HEK293 (cell line): Measurements from ENCODE around the gene ETV7.

Experiments used
- CTCF ChIA-PET: fragments of 350-600 bp; formaldehyde crosslinking; extraction: SDS; loops from one replicate; lab custom pipeline; 2021; ENCODE audit warnings: antibody characterized with exemption; lab: Yijun Ruan, JAX
- POLR2A ChIA-PET: fragments of 300-600 bp; formaldehyde crosslinking; extraction: SDS; loops from one replicate; lab custom pipeline; 2020; ENCODE audit warnings: antibody characterized with exemption, inconsistent platforms; lab: Yijun Ruan, JAX
- H3K27ac ChIP-seq: fragments of 200-500 bp; sonication (Bioruptor generic); 2 replicates; pipeline ENCODE4 v1.5.1; 2014; ENCODE audit warnings: low read depth, low read length, control low read depth, inconsistent platforms; ENCODE audit errors: extremely low read depth
- H3K36me3 ChIP-seq, 2 experiments: fragments of 200-500 bp in 1 of 2; sonication (Bioruptor generic) in 1 of 2; 1 replicate in 1 of 2; 2 replicates in 1 of 2; pipeline ENCODE4 v1.5.1; 2014 to 2017; ENCODE audit warnings: inconsistent platforms in 2 of 2, low read length in 2 of 2; ENCODE audit not compliant: control insufficient read depth in 2 of 2, insufficient read depth in 1 of 2
- H3K4me1 ChIP-seq: fragments of 200-500 bp; sonication (Bioruptor generic); 2 replicates; pipeline ENCODE4 v1.5.1; 2014; ENCODE audit warnings: mild to moderate bottlenecking, low read length, inconsistent platforms; ENCODE audit not compliant: control insufficient read depth, insufficient read depth
- H3K4me3 ChIP-seq: 2 replicates; pipeline ENCODE4 v1.5.1; 2011; ENCODE audit warnings: low read depth, mild to moderate bottlenecking, control low read depth, low read length, moderate library complexity
- H3K9me3 ChIP-seq: fragments of 200-500 bp; sonication (Bioruptor generic); 2 replicates; pipeline ENCODE4 v1.5.1; 2014; ENCODE audit warnings: low read depth, low read length, inconsistent platforms; ENCODE audit not compliant: control insufficient read depth, insufficient read depth
- EGR2 ChIP-seq: fragments of 450-650 bp; formaldehyde crosslinking; IDR thresholded peaks from 2 replicates; pipeline ENCODE4 v1.5.1; 2016; ENCODE audit warnings: low read depth, missing biosample characterization, missing genetic modification characterization
- HOXC10 ChIP-seq: sonication (generic); formaldehyde crosslinking; IDR thresholded peaks from 2 replicates; pipeline ENCODE4 v1.8.1; 2023; ENCODE audit warnings: mild to moderate bottlenecking, missing genetic modification reagents
- MYNN ChIP-seq: fragments of 450-650 bp; formaldehyde crosslinking; IDR thresholded peaks from 2 replicates; pipeline ENCODE4 v1.5.1; 2016; ENCODE audit warnings: missing biosample characterization, missing genetic modification characterization, borderline replicate concordance
- TCF7L2 ChIP-seq: IDR thresholded peaks from 2 replicates; pipeline ENCODE4 v1.6.1; 2011; ENCODE audit warnings: low read depth, mild to moderate bottlenecking, inconsistent platforms, low read length, moderate library complexity, borderline replicate concordance
- ZBTB1 ChIP-seq: fragments of 450-650 bp; formaldehyde crosslinking; IDR thresholded peaks from 2 replicates; pipeline ENCODE4 v1.5.1; 2016; ENCODE audit warnings: missing biosample characterization, missing genetic modification characterization
- ZNF114 ChIP-seq: fragments of 450-650 bp; formaldehyde crosslinking; IDR thresholded peaks from 2 replicates; pipeline ENCODE4 v1.5.0; 2017; ENCODE audit warnings: missing biosample characterization, missing genetic modification characterization
- ZNF157 ChIP-seq: fragments of 450-650 bp; formaldehyde crosslinking; IDR thresholded peaks from 2 replicates; pipeline ENCODE4 v1.5.1; 2016; ENCODE audit warnings: missing biosample characterization, missing genetic modification characterization
- ZNF266 ChIP-seq: fragments of 450-650 bp; formaldehyde crosslinking; IDR thresholded peaks from 2 replicates; pipeline ENCODE4 v1.5.1; 2016; ENCODE audit warnings: missing biosample characterization, missing genetic modification characterization, low read depth
- ZNF416 ChIP-seq: fragments of 450-650 bp; formaldehyde crosslinking; IDR thresholded peaks from 2 replicates; pipeline ENCODE4 v1.5.1; 2016; ENCODE audit warnings: missing biosample characterization, missing genetic modification characterization
- ZNF670 ChIP-seq: fragments of 450-650 bp; formaldehyde crosslinking; IDR thresholded peaks from 2 replicates; pipeline ENCODE4 v1.5.1; 2016; ENCODE audit warnings: missing biosample characterization, missing genetic modification characterization, low read depth
- ZNF76 ChIP-seq: fragments of 450-650 bp; formaldehyde crosslinking; IDR thresholded peaks from 2 replicates; pipeline ENCODE4; 2016; ENCODE audit warnings: low read depth, missing biosample characterization, missing genetic modification characterization, borderline replicate concordance
- ZNF843 ChIP-seq: fragments of 450-650 bp; formaldehyde crosslinking; IDR thresholded peaks from 2 replicates; pipeline ENCODE4 v1.5.1; 2016; ENCODE audit warnings: missing biosample characterization, missing genetic modification characterization
- TF ChIP-seq, protein P1 (sequence below): fragments of 450-650 bp; formaldehyde crosslinking; IDR thresholded peaks from 2 replicates; pipeline ENCODE4 v1.5.1; 2016; ENCODE audit warnings: missing biosample characterization, missing genetic modification characterization
- TF ChIP-seq, protein P2 (sequence below): fragments of 450-650 bp; formaldehyde crosslinking; conservative IDR thresholded peaks from 2 replicates; pipeline ENCODE4 v1.5.1; 2016; ENCODE audit warnings: low read depth, missing biosample characterization, missing genetic modification characterization
- TF ChIP-seq, protein P3 (sequence below): fragments of 450-650 bp; formaldehyde crosslinking; IDR thresholded peaks from 2 replicates; pipeline ENCODE4 v1.5.1; 2017; ENCODE audit warnings: missing biosample characterization, missing genetic modification characterization
- TF ChIP-seq, protein P4 (sequence below): fragments of 450-650 bp; formaldehyde crosslinking; IDR thresholded peaks from 2 replicates; pipeline ENCODE4 v1.5.1; 2016; ENCODE audit warnings: missing biosample characterization, missing genetic modification characterization, low read depth

The ETV7 gene

DNA sequence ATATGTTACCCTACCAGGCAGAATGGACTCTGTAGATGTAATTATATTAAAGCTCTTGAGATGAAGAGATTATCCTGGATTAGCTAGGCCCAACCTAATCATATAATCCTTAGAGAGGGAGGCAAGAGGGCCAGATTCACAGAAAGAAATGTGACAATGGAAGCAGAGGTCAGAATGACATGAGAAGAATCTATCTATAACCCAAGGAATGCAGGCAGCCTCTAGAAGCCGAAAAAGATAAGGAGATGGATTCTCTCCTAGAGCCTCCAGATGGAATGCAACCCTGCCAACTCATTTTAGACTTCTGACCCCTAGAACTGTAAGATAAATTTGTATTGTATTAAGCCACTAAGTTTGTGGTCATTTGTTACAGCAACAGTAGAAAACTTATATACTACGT lies 42.9 kb upstream of the ETV7 start (continued):
- TF ChIP-seq, protein P1, sequence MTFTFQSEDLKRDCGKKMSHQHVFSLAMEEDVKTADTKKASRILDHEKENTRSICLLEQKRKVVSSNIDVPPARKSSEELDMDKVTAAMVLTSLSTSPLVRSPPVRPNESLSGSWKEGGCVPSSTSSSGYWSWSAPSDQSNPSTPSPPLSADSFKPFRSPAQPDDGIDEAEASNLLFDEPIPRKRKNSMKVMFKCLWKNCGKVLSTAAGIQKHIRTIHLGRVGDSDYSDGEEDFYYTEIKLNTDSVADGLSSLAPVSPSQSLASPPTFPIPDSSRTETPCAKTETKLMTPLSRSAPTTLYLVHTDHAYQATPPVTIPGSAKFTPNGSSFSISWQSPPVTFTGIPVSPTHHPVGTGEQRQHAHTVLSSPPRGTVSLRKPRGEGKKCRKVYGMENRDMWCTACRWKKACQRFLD (tag by site-specific recombination), result no peak
- TF ChIP-seq ZNF266 (tag by site-specific recombination), result no peak
- no peak for TF ChIP-seq ZNF843 (tag by site-specific recombination)

DNA sequence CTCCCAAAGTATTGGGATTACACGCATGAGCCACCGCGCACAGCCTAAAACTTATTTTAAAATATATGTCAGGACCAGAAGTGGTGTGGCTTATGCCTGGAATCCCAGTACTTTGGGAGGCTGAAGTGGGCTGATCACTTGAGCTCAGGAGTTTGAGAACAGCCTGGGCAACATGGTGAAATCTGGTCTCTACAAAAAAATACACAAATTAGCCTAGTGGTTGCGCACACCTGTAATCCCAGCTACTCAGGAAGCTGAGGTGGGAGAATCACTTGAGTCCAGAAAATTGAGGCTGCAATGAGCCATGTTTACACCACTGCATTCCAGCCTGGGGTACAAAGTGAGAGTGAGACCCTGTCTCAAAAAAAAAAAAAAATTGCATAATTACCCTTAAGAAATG lies 41.4 kb upstream of the ETV7 start:
- Histone ChIP-seq H3K36me3 (no peaks in the 10 kb centered on the region), H3K4me1 (no peaks in the 10 kb centered on the region), H3K9me3 (no peaks in the 10 kb centered on the region), H3K4me3 (no peak overlapping the region), H3K27ac (no peak overlapping the region)
- CTCF ChIA-PET, result no interaction called here
- POLR2A ChIA-PET, result interaction anchor here (0.6 kb wide), 1 partner anchor 278 kb away, joined by 3 read pairs; no protein-coding TSS in a partner anchor
- TF ChIP-seq, protein P2, sequence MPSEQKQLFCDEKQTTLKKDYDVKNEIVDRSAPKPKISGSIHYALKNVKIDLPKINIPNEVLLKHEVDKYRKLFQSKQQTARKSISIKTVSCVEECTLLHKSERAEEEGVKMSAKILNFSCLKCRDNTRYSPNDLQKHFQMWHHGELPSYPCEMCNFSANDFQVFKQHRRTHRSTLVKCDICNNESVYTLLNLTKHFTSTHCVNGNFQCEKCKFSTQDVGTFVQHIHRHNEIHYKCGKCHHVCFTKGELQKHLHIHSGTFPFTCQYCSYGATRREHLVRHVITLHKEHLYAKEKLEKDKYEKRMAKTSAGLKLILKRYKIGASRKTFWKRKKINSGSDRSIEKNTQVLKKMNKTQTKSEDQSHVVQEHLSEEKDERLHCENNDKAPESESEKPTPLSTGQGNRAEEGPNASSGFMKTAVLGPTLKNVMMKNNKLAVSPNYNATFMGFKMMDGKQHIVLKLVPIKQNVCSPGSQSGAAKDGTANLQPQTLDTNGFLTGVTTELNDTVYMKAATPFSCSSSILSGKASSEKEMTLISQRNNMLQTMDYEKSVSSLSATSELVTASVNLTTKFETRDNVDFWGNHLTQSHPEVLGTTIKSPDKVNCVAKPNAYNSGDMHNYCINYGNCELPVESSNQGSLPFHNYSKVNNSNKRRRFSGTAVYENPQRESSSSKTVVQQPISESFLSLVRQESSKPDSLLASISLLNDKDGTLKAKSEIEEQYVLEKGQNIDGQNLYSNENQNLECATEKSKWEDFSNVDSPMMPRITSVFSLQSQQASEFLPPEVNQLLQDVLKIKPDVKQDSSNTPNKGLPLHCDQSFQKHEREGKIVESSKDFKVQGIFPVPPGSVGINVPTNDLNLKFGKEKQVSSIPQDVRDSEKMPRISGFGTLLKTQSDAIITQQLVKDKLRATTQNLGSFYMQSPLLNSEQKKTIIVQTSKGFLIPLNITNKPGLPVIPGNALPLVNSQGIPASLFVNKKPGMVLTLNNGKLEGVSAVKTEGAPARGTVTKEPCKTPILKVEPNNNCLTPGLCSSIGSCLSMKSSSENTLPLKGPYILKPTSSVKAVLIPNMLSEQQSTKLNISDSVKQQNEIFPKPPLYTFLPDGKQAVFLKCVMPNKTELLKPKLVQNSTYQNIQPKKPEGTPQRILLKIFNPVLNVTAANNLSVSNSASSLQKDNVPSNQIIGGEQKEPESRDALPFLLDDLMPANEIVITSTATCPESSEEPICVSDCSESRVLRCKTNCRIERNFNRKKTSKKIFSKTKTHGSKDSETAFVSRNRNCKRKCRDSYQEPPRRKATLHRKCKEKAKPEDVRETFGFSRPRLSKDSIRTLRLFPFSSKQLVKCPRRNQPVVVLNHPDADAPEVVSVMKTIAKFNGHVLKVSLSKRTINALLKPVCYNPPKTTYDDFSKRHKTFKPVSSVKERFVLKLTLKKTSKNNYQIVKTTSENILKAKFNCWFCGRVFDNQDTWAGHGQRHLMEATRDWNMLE (tag by site-specific recombination), result no peak
- TF ChIP-seq, protein P3, sequence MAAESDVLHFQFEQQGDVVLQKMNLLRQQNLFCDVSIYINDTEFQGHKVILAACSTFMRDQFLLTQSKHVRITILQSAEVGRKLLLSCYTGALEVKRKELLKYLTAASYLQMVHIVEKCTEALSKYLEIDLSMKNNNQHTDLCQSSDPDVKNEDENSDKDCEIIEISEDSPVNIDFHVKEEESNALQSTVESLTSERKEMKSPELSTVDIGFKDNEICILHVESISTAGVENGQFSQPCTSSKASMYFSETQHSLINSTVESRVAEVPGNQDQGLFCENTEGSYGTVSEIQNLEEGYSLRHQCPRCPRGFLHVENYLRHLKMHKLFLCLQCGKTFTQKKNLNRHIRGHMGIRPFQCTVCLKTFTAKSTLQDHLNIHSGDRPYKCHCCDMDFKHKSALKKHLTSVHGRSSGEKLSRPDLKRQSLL (tag by site-specific recombination), result no peak
- TF ChIP-seq ZNF416 (tag by site-specific recombination) (no peak), ZNF114 (tag by site-specific recombination) (no peak), EGR2 (tag by site-specific recombination) (no peak), ZNF670 (no peak), MYNN (tag by site-specific recombination) (no peak), ZNF157 (tag by site-specific recombination) (no peak), HOXC10 (CRISPR knock-in tag) (no peak), ZBTB1 (tag by site-specific recombination) (no peak), TCF7L2 (no peak), ZNF76 (no peak)
- TF ChIP-seq, protein P4, sequence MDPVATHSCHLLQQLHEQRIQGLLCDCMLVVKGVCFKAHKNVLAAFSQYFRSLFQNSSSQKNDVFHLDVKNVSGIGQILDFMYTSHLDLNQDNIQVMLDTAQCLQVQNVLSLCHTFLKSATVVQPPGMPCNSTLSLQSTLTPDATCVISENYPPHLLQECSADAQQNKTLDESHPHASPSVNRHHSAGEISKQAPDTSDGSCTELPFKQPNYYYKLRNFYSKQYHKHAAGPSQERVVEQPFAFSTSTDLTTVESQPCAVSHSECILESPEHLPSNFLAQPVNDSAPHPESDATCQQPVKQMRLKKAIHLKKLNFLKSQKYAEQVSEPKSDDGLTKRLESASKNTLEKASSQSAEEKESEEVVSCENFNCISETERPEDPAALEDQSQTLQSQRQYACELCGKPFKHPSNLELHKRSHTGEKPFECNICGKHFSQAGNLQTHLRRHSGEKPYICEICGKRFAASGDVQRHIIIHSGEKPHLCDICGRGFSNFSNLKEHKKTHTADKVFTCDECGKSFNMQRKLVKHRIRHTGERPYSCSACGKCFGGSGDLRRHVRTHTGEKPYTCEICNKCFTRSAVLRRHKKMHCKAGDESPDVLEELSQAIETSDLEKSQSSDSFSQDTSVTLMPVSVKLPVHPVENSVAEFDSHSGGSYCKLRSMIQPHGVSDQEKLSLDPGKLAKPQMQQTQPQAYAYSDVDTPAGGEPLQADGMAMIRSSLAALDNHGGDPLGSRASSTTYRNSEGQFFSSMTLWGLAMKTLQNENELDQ (tag by site-specific recombination), result no peak
- TF ChIP-seq, protein P1 (tag by site-specific recombination), result no peak
